ENCODE data around the gene PPP1CA.

Gene PPP1CA

GRCh38 chr11:67392183-67392715 is 9.4 kb downstream of the PPP1CA start:
- Histone ChIP-seq H3K27me3 (ENCODE audit: control insufficient read depth, low read length) (no peaks in the 10 kb centered on the region), H3K4me3 (ENCODE audit: low read length) (peak overlapping the region; percentile 75), H4K20me1 (ENCODE audit: control insufficient read depth, insufficient read depth, low read depth, low read length) (no peaks in the 10 kb centered on the region), H3K36me3 (ENCODE audit: control insufficient read depth, low read length) (peaks cover 44% of the 10 kb centered on the region), H3K9me3 (ENCODE audit: control insufficient read depth, insufficient read depth, low read length) (no peaks in the 10 kb centered on the region), H3F3A (ENCODE audit: control insufficient read depth, insufficient read depth) (0 out of 2 replicates have a peak, but pooled peaks cover 4% of the 10 kb centered on the region), H3K4me2 (ENCODE audit: low read length) (peak overlapping the region; percentile 90), H3K4me1 (ENCODE audit: control insufficient read depth, low read length) (peaks cover 39% of the 10 kb centered on the region), H3K27ac (ENCODE audit: low read depth, low read length) (peak overlapping the region; percentile 32), H3K9me2 (replicated peaks; ENCODE audit: control insufficient read depth, low read length) (no peaks in the 10 kb centered on the region), H3K79me2 (ENCODE audit: control insufficient read depth, low read length) (peaks cover 54% of the 10 kb centered on the region)
- TF ChIP-seq CTCF (IDR thresholded peaks at IDR 0.05; ENCODE audit: low read depth, low read length, poor library complexity, severe bottlenecking), result no peak
- no peak for TF ChIP-seq EZH2phosphoT487 (IDR thresholded peaks at IDR 0.05; ENCODE audit: borderline replicate concordance, low read length)

GRCh38 chr11:67391304-67392182 is 10.1 kb downstream of the PPP1CA start, which contains the start of gene RAD9A:
Gene RAD9A (plus strand): TSS chr11:67391986. CDS start chr11:67392045, 59 bp downstream.
- Histone ChIP-seq H3K79me2 (ENCODE audit: control insufficient read depth, low read length) (peaks cover 47% of the 10 kb centered on the region), H3K9me3 (ENCODE audit: control insufficient read depth, insufficient read depth, low read length) (no peaks in the 10 kb centered on the region), H3K36me3 (ENCODE audit: control insufficient read depth, low read length) (peaks cover 37% of the 10 kb centered on the region), H3K27ac (ENCODE audit: low read depth, low read length) (peak within 1 kb of the TSS; percentile 46), H3K27me3 (ENCODE audit: control insufficient read depth, low read length) (no peaks in the 10 kb centered on the region), H3K4me1 (ENCODE audit: control insufficient read depth, low read length) (peaks cover 38% of the 10 kb centered on the region), H4K20me1 (ENCODE audit: control insufficient read depth, insufficient read depth, low read depth, low read length) (no peaks in the 10 kb centered on the region), H3F3A (ENCODE audit: control insufficient read depth, insufficient read depth) (0 out of 2 replicates have a peak, but pooled peaks cover 4% of the 10 kb centered on the region), H3K4me2 (ENCODE audit: low read length) (peak within 1 kb of the TSS; percentile 90), H3K4me3 (ENCODE audit: low read length) (peak within 1 kb of the TSS; percentile 75), H3K9me2 (replicated peaks; ENCODE audit: control insufficient read depth, low read length) (no peaks in the 10 kb centered on the region)
- TF ChIP-seq CTCF (IDR thresholded peaks at IDR 0.05; ENCODE audit: low read depth, low read length, poor library complexity, severe bottlenecking) (no peak), EZH2phosphoT487 (IDR thresholded peaks at IDR 0.05; ENCODE audit: borderline replicate concordance, low read length) (no peak)

GRCh38 chr11:67390947-67391303 is 10.7 kb downstream of the PPP1CA start:
- Histone ChIP-seq H3K4me3 (ENCODE audit: low read length) (peak overlapping the region; percentile 75), H3K79me2 (ENCODE audit: control insufficient read depth, low read length) (peaks cover 42% of the 10 kb centered on the region), H3K4me2 (ENCODE audit: low read length) (peak overlapping the region; percentile 90), H3K27me3 (ENCODE audit: control insufficient read depth, low read length) (no peaks in the 10 kb centered on the region), H3K9me2 (replicated peaks; ENCODE audit: control insufficient read depth, low read length) (no peaks in the 10 kb centered on the region), H3K27ac (ENCODE audit: low read depth, low read length) (no peak overlapping the region; the same call in 1 of the 2 replicates), H3K36me3 (ENCODE audit: control insufficient read depth, low read length) (peaks cover 31% of the 10 kb centered on the region), H4K20me1 (ENCODE audit: control insufficient read depth, insufficient read depth, low read depth, low read length) (no peaks in the 10 kb centered on the region), H3F3A (ENCODE audit: control insufficient read depth, insufficient read depth) (0 out of 2 replicates have a peak, but pooled peaks cover 4% of the 10 kb centered on the region), H3K9me3 (ENCODE audit: control insufficient read depth, insufficient read depth, low read length) (no peaks in the 10 kb centered on the region), H3K4me1 (ENCODE audit: control insufficient read depth, low read length) (peaks cover 35% of the 10 kb centered on the region)
- no peak for TF ChIP-seq EZH2phosphoT487 (IDR thresholded peaks at IDR 0.05; ENCODE audit: borderline replicate concordance, low read length)
- no peak for TF ChIP-seq CTCF (IDR thresholded peaks at IDR 0.05; ENCODE audit: low read depth, low read length, poor library complexity, severe bottlenecking)

All from DOHH2 (cell line).